ENCODE data around the gene DLGAP1.

Gene DLGAP1

DNA sequence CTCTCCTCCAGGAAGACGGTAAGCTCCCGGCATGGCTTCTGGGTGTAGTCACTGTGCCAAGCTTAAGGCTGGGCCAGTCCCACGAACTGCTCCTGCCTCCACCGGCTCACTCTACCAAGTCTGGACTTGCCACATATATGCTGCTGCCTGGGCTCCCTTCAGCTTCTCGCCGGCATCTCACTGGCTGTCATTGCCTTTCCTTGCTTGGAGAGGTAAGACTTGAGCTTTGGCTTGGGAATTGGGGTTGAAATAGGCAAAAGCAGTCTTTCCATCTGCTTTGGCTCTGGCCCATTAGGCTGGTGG, 524.1 kb downstream of the DLGAP1 start:
- no peak for ATAC-seq
- TF ChIP-seq CSDC2 (CRISPR knock-in tag; IDR thresholded peaks at IDR 0.05) (no peak), OSR1 (CRISPR knock-in tag; IDR thresholded peaks at IDR 0.05) (no peak), SNAI2 (CRISPR knock-in tag; IDR thresholded peaks at IDR 0.05) (no peak), PPARA (CRISPR knock-in tag; IDR thresholded peaks at IDR 0.05; ENCODE audit: borderline replicate concordance) (no peak), ESRRG (CRISPR knock-in tag; IDR thresholded peaks at IDR 0.05) (no peak)

- ATAC-seq = no peak
- no peak for TF ChIP-seq RARB (CRISPR knock-in tag; IDR thresholded peaks at IDR 0.05)
- TF ChIP-seq CSDC2 (CRISPR knock-in tag; IDR thresholded peaks at IDR 0.05) = no peak
- no peak for TF ChIP-seq TCF4 (CRISPR knock-in tag; IDR thresholded peaks at IDR 0.05; ENCODE audit: borderline replicate concordance)
- no peak for TF ChIP-seq ARNTL (CRISPR knock-in tag; IDR thresholded peaks at IDR 0.05; ENCODE audit: borderline replicate concordance, low read depth)
- no peak for TF ChIP-seq ZC3H10 (CRISPR knock-in tag; IDR thresholded peaks at IDR 0.05)
- TF ChIP-seq CSRNP3 (CRISPR knock-in tag; IDR thresholded peaks at IDR 0.05) = no peak
- TF ChIP-seq OSR1 (CRISPR knock-in tag; IDR thresholded peaks at IDR 0.05) = no peak
- no peak for TF ChIP-seq GLIS3 (CRISPR knock-in tag; IDR thresholded peaks at IDR 0.05)
- no peak for TF ChIP-seq ZNF565 (CRISPR knock-in tag; conservative IDR thresholded peaks at IDR 0.05; ENCODE audit: low read depth)
- TF ChIP-seq, protein P1, sequence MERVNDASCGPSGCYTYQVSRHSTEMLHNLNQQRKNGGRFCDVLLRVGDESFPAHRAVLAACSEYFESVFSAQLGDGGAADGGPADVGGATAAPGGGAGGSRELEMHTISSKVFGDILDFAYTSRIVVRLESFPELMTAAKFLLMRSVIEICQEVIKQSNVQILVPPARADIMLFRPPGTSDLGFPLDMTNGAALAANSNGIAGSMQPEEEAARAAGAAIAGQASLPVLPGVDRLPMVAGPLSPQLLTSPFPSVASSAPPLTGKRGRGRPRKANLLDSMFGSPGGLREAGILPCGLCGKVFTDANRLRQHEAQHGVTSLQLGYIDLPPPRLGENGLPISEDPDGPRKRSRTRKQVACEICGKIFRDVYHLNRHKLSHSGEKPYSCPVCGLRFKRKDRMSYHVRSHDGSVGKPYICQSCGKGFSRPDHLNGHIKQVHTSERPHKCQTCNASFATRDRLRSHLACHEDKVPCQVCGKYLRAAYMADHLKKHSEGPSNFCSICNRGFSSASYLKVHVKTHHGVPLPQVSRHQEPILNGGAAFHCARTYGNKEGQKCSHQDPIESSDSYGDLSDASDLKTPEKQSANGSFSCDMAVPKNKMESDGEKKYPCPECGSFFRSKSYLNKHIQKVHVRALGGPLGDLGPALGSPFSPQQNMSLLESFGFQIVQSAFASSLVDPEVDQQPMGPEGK (CRISPR knock-in tag; IDR thresholded peaks at IDR 0.05; ENCODE audit: borderline replicate concordance) = no peak
- TF ChIP-seq CREB5 (CRISPR knock-in tag; IDR thresholded peaks at IDR 0.05; ENCODE audit: low read depth) = no peak
- TF ChIP-seq ZNF70 (CRISPR knock-in tag; IDR thresholded peaks at IDR 0.05) = no peak
Observed at GRCh38 chr18:3930126-3931012, 524.7 kb downstream of the DLGAP1 start.

GRCh38 chr18:3924455-3924854, 530.7 kb downstream of the DLGAP1 start:
- no peak for ATAC-seq
- no peak for TF ChIP-seq ESRRG (CRISPR knock-in tag; IDR thresholded peaks at IDR 0.05)
- TF ChIP-seq RARB (CRISPR knock-in tag; IDR thresholded peaks at IDR 0.05) = no peak
- TF ChIP-seq ZFP3 (CRISPR knock-in tag; IDR thresholded peaks at IDR 0.05) = no peak
- TF ChIP-seq ZNF565 (CRISPR knock-in tag; conservative IDR thresholded peaks at IDR 0.05; ENCODE audit: low read depth) = no peak
- no peak for TF ChIP-seq PPARA (CRISPR knock-in tag; IDR thresholded peaks at IDR 0.05; ENCODE audit: borderline replicate concordance)

DNA sequence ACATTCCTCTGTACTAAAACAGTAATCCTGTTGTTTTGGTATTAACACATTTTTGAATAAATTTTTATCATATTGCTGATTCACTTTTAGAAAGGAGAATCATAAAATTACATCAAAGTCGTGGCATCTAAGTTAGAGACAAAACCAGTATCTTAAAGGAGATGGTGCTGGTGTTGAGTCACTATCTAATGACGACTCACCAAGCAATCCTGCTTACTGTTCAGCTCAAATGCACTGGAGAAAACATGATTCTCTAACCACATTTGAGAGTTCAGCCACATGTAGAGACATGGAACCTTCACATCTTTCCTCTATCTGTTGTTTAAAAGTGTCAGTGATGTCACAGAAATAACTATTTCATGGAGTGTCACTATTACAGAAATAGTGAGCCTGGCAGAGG, 531.4 kb downstream of the DLGAP1 start:
- ATAC-seq = no peak
- TF ChIP-seq ZFP3 (CRISPR knock-in tag; IDR thresholded peaks at IDR 0.05) = no peak
- no peak for TF ChIP-seq SNAI2 (CRISPR knock-in tag; IDR thresholded peaks at IDR 0.05)
- no peak for TF ChIP-seq CREB5 (CRISPR knock-in tag; IDR thresholded peaks at IDR 0.05; ENCODE audit: low read depth)
- TF ChIP-seq OSR1 (CRISPR knock-in tag; IDR thresholded peaks at IDR 0.05) = no peak
- TF ChIP-seq TOX (CRISPR knock-in tag; IDR thresholded peaks at IDR 0.05; ENCODE audit: borderline replicate concordance) = no peak
- TF ChIP-seq ZC3H10 (CRISPR knock-in tag; IDR thresholded peaks at IDR 0.05) = no peak

DNA sequence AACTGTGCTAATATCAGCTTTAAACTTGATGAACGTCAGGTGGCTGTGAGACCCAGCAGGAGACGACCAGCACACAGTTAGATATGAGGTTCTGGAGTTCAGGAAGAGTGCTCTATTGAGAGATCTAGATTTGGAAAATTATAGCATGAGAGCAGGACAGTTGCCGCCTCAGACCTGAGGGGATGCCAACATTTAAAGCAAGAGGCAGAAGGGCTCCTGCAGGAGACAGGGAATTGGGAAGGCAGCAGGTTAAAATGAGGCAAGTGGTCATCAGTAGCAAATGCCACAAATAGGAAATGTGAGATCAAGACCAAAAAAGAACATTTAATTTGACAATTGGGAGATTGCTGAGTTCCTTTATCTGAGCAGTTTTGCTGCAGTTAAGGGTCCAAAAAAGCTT, 533.3 kb downstream of the DLGAP1 start:
- TF ChIP-seq ESRRG (CRISPR knock-in tag; IDR thresholded peaks at IDR 0.05) (no peak), ZFP3 (CRISPR knock-in tag; IDR thresholded peaks at IDR 0.05) (no peak), ZNF565 (CRISPR knock-in tag; conservative IDR thresholded peaks at IDR 0.05; ENCODE audit: low read depth) (no peak), CREB5 (CRISPR knock-in tag; IDR thresholded peaks at IDR 0.05; ENCODE audit: low read depth) (no peak), PPARA (CRISPR knock-in tag; IDR thresholded peaks at IDR 0.05; ENCODE audit: borderline replicate concordance) (no peak), CSRNP3 (CRISPR knock-in tag; IDR thresholded peaks at IDR 0.05) (no peak), ZNF8 (CRISPR knock-in tag; IDR thresholded peaks at IDR 0.05) (no peak), ZNF70 (CRISPR knock-in tag; IDR thresholded peaks at IDR 0.05) (no peak), ZFP30 (CRISPR knock-in tag; IDR thresholded peaks at IDR 0.05) (no peak), TCF4 (CRISPR knock-in tag; IDR thresholded peaks at IDR 0.05; ENCODE audit: borderline replicate concordance) (no peak)
- ATAC-seq = no peak

Measured in SK-N-SH treated with all-trans-retinoic acid at 6 μM for 48 hours (cell line).